GM12873 (cell line): ENCODE results near the gene SRP68.

ENCODE experiments used
- CTCF ChIP-seq: IDR thresholded peaks from 2 replicates; pipeline ENCODE4 v1.5.1; 2012; ENCODE audit warnings: low read depth, mild to moderate bottlenecking, moderate library complexity, low read length, control low read depth; ENCODE audit not compliant: insufficient read depth; ENCODE audit errors: missing control alignments

SRP68 gene

GRCh38 chr17:76005263-76006149 lies 66.8 kb downstream of the SRP68 start:
- peak; percentile 72 for TF ChIP-seq CTCF

- TF ChIP-seq CTCF: no peak
These were observed 67.5 kb downstream of the SRP68 start for GRCh38 chr17:76004750-76005262.

DNA sequence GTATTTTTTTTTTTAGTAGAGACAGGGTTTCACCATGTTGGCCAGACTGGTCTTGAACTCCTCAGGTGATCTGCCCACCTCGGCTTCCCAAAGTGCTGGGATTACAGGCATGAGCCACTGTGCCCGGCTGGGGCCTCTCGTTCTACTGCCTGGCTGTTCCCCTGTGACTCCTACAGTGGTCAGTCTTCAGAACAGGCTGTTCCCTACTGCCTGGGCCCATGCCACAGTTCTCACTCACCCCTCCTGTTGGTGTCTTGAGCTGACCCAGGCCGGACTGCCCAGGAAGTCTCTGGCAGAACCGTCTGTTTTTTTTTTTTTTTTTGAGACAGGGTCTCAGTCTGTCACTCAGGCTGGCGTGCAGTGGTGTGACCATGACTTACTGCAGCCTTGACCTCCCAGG lies 68.4 kb downstream of the SRP68 start:
- no peak for TF ChIP-seq CTCF

- TF ChIP-seq CTCF: no peak
These were observed 70.2 kb downstream of the SRP68 start for GRCh38 chr17:76002100-76002499.

DNA sequence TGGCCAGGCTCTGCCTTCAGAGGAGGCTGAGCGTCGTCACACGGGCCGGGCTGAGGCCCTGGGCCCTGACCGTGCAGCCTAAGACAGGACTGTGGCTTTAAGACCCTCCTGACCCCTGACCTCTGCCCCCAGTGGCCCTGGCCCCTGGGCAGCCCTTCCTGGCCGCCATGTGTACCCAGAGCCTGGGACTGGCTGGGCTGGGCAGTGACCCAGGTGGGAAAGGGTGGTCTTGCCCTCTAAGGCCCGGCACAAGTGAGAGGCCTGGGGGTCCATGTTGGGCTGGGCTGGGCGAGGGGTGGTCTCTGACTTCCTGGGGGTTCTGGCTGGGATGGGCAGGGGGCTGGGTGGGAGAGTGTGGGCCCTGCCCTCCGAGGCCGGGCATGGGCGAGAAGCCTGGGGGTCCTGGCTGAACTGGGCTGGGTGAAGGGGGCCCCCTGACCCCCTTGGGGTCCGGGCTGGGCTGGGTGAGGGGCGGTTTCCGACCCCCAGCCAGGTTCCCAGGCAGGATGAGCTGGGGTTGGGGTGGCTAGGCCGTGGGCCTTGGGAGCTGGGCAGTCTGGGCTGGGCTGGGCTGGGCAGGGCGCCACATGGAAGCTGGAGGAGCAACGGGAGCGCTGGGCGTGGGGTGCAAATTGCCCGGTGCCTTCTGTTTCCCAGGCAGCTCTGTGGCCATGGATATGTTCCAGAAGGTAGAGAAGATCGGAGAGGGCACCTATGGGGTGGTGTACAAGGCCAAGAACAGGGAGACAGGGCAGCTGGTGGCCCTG lies 71.4 kb downstream of the SRP68 start, which contains the start of gene CDK3:
TSS of gene CDK3 (plus strand) at position 101 of the 767 bp plus-strand sequence. CDS start at position 672, 571 bp downstream.
- no peak for TF ChIP-seq CTCF

DNA sequence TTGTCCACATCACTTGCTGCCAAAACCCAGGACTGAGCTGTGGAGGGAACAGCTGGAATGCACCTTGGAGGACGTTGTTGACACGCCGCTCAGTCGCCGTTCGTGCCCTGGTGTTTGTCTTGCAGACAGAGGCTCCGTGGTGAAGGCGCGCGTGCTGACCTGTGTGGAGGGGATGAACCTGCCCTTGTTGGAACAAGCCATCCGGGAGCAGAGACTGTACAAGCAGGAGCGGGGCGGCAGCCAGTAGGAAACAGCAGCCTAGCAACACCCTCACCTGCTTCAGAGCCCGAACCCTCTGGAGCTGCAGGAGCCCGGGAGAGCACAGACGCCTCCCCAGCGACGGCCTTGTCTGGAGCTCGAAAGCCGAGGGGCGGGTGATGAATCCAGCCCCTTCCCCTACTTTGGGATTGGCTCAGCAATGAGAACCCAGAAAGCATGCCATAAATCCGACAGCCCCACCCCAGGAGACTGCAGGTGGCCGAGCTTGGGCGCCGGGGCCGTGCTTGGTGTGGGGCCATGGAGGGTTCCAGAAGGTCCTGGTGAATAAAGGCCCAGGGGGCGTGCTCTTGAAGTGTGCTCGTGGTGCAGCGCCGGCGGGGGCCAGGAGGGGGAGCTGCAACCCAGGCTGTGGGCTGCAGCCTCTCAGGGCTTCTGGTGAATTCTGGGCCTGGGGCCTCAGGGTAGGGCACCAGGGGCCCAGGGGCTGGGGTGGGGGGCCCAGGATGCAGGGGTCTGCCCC lies 72.1 kb downstream of the SRP68 start:
- peak; percentile 79 for TF ChIP-seq CTCF
